HCT116 (cell line): ENCODE measurements around the gene HFE. TPM values are rescaled to one million over a fixed set of nuclear protein-coding genes. Genes with fewer than 3 reads are reported as not detected.

Experiments used
- ATAC-seq: fragments of 200-7000 bp; cut with Tn5 transposase; 2 replicates; pipeline ENCODE4 v1.9.1; 2020; ENCODE audit warnings: mild to moderate bottlenecking, moderate library complexity
- BruUV-seq: library from RNA; stranded (reverse); fragments of 400-500 nt; replicated peaks from 2 replicates; lab custom pipeline; 2021; lab: Mats Ljungman, UMichigan
- CTCF ChIA-PET: fragments of 300-600 bp; sonication (Branson Sonifier 250); formaldehyde crosslinking; loops from one replicate; lab custom pipeline; 2021; ENCODE audit warnings: antibody characterized with exemption; lab: Charles Lee
- POLR2A ChIA-PET: fragments of 300-600, 350-600 bp; sonication (Branson Sonifier 250); formaldehyde crosslinking; loops from one replicate; lab custom pipeline; 2021; ENCODE audit warnings: antibody characterized with exemption; lab: Charles Lee
- RAD21 ChIA-PET, 2 experiments: fragments of 300-600 bp; sonication (Branson Sonifier 250); formaldehyde crosslinking; loops; one replicate each; lab custom pipeline; 2023; ENCODE audit warnings: low total read pairs in 2 of 2; ENCODE audit not compliant: uncharacterized antibody in 2 of 2, unreplicated experiment in 2 of 2, low non-redundant PET in 1 of 2; lab: Charles Lee
- DNase-seq: peaks from one replicate; pipeline ENCODE4 v3.0.0-alpha.2; 2010; ENCODE audit warnings: low read depth, low spot score
- H2AFZ ChIP-seq: fragments of 200-600 bp; shearing (Covaris generic), sonication (generic); 2 replicates; pipeline ENCODE4 v1.6.1; 2017; ENCODE audit warnings: low read depth, mixed run types, mixed read lengths, antibody characterized with exemption, low read length; ENCODE audit not compliant: poor library complexity, severe bottlenecking
- H3K27ac ChIP-seq: 2 replicates; pipeline ENCODE4 v1.5.1; 2012; ENCODE audit warnings: low read depth, low read length
- H3K27me3 ChIP-seq: fragments of 200-600 bp; sonication (generic); 2 replicates; pipeline ENCODE4 v1.6.1; 2016; ENCODE audit warnings: mixed run types, low read length, mixed read lengths; ENCODE audit not compliant: insufficient read depth
- H3K36me3 ChIP-seq, 2 experiments: fragments of 200-500 bp in 1 of 2; fragments of 200-600 bp in 1 of 2; sonication (Bioruptor generic) in 1 of 2; sonication (generic) in 1 of 2; 2 replicates each; pipeline versions ENCODE4 v1.5.1 to v1.6.1; 2014 to 2016; ENCODE audit warnings: low read length in 2 of 2, inconsistent platforms in 1 of 2, mixed read lengths in 1 of 2, mixed run types in 1 of 2; ENCODE audit not compliant: insufficient read depth in 2 of 2, control insufficient read depth in 1 of 2
- H3K4me1 ChIP-seq, 2 experiments: fragments of 200-600 bp in 1 of 2; sonication (generic) in 1 of 2; 2 replicates each; pipeline versions ENCODE4 v1.5.1 to v1.6.1; 2012 to 2017; ENCODE audit warnings: low read length in 2 of 2, inconsistent platforms in 1 of 2, mild to moderate bottlenecking in 1 of 2, mixed read lengths in 1 of 2, mixed run types in 1 of 2, moderate library complexity in 1 of 2; ENCODE audit not compliant: insufficient read depth in 2 of 2, control insufficient read depth in 1 of 2
- H3K4me2 ChIP-seq: fragments of 200-600 bp; sonication (generic); 2 replicates; pipeline ENCODE4 v1.6.1; 2017; ENCODE audit warnings: mixed run types, low read length, mixed read lengths
- H3K4me3 ChIP-seq, 2 experiments: fragments of 200-600 bp in 1 of 2; sonication (generic) in 1 of 2; replicated peaks in 1 of 2; 2 replicates each; pipeline ENCODE4 v1.5.1; 2011 to 2016; ENCODE audit warnings: low read length in 2 of 2, control low read depth in 1 of 2, low read depth in 1 of 2, mild to moderate bottlenecking in 1 of 2, mixed read lengths in 1 of 2, mixed run types in 1 of 2
- H3K79me2 ChIP-seq: fragments of 200-600 bp; sonication (generic); 2 replicates; pipeline ENCODE4 v1.6.1; 2017; ENCODE audit warnings: mild to moderate bottlenecking, mixed run types, low read length, moderate library complexity, mixed read lengths; ENCODE audit not compliant: insufficient read depth
- H3K9ac ChIP-seq: fragments of 200-600 bp; sonication (generic); 2 replicates; pipeline ENCODE4 v1.6.1; 2016; ENCODE audit warnings: low read length, mixed read lengths
- H3K9me2 ChIP-seq: fragments of 200-600 bp; sonication (generic), shearing (Covaris generic); 2 replicates; pipeline ENCODE4 v1.6.1; 2017; ENCODE audit warnings: mixed run types, mild to moderate bottlenecking, moderate library complexity; ENCODE audit not compliant: insufficient read depth
- H3K9me3 ChIP-seq, 2 experiments: fragments of 200-500 bp in 1 of 2; fragments of 200-600 bp in 1 of 2; sonication (Bioruptor generic) in 1 of 2; sonication (generic) in 1 of 2; 2 replicates each; pipeline ENCODE4 v1.6.1; 2014 to 2017; ENCODE audit warnings: low read length in 2 of 2, mixed read lengths in 2 of 2, inconsistent platforms in 1 of 2, low read depth in 1 of 2, mild to moderate bottlenecking in 1 of 2, mixed run types in 1 of 2, moderate library complexity in 1 of 2; ENCODE audit not compliant: control insufficient read depth in 1 of 2, insufficient read depth in 1 of 2
- H4K20me1 ChIP-seq: fragments of 200-600 bp; sonication (generic), shearing (Covaris generic); 2 replicates; pipeline ENCODE4 v1.6.1; 2017; ENCODE audit warnings: mixed run types, mild to moderate bottlenecking, moderate library complexity; ENCODE audit not compliant: insufficient read depth
- ATF3 ChIP-seq: IDR thresholded peaks from 2 replicates; pipeline ENCODE4 v1.6.1; 2012
- CBX3 ChIP-seq: IDR thresholded peaks from 2 replicates; pipeline ENCODE4 v1.6.1; 2012; ENCODE audit warnings: low read depth
- CEBPB ChIP-seq: IDR thresholded peaks from 2 replicates; pipeline ENCODE4 v1.6.1; 2012; ENCODE audit warnings: low read depth
- ELF1 ChIP-seq: IDR thresholded peaks from 2 replicates; pipeline ENCODE4 v1.6.1; 2012; ENCODE audit warnings: low read depth, borderline replicate concordance
- FOSL1 ChIP-seq: IDR thresholded peaks from 2 replicates; pipeline ENCODE4 v1.6.1; 2012; ENCODE audit warnings: low read depth
- JUND ChIP-seq: IDR thresholded peaks from 2 replicates; pipeline ENCODE4 v1.6.1; 2012
- POLR2AphosphoS5 ChIP-seq: IDR thresholded peaks from 2 replicates; pipeline ENCODE4 v1.6.1; 2011; ENCODE audit warnings: mild to moderate bottlenecking, low read depth, low read length, moderate library complexity
- SIN3A ChIP-seq: IDR thresholded peaks from 2 replicates; pipeline ENCODE4 v1.6.1; 2012; ENCODE audit warnings: low read depth
- SP1 ChIP-seq: IDR thresholded peaks from 2 replicates; pipeline ENCODE4 v1.6.1; 2012; ENCODE audit warnings: low read depth
- SRF ChIP-seq: IDR thresholded peaks from 2 replicates; pipeline ENCODE4 v1.6.1; 2012; ENCODE audit warnings: low read depth
- intact Hi-C: fragments of 100-400 bp; cut with micrococcal nuclease; formaldehyde crosslinking; loops from 2 replicates; pipeline ENCODE4 v1.10.0; 2022
- total RNA-seq: library from RNA; stranded (reverse); gene quantifications from one replicate; pipeline ENCODE4 v1.2.1, GENCODE V29; 2021; ENCODE audit not compliant: unreplicated experiment

The HFE gene
- total RNA-seq, 1 experiment from 2014 or later: 9.8 TPM

- TF ChIP-seq CEBPB: no peak
- TF ChIP-seq CBX3: no peak
- no peak for TF ChIP-seq SIN3A
- no peak for TF ChIP-seq SP1
- no peak for TF ChIP-seq POLR2AphosphoS5
- TF ChIP-seq ELF1: no peak
- TF ChIP-seq SRF: no peak
- no peak for TF ChIP-seq ATF3
These were observed 33.5 kb downstream of the HFE start (continued) for GRCh38 chr6:26120807-26121140.

- RAD21 ChIA-PET: no interaction called here
- Histone ChIP-seq H3K9me3 (no peaks in the 10 kb centered on the region), H3K4me1 (peaks cover 44 to 61% of the 10 kb centered on the region in 2 experiments), H3K4me3 (no peak overlapping the region), H3K36me3 (no peaks in the 10 kb centered on the region; a peak in 1 of 4 replicates), H3K4me2 (peak overlapping the region; percentile 82), H3K27me3 (no peaks in the 10 kb centered on the region), H4K20me1 (no peaks in the 10 kb centered on the region), H3K9me2 (no peaks in the 10 kb centered on the region), H3K27ac (peak overlapping the region; percentile 99), H2AFZ (no peak overlapping the region), H3K9ac (peak overlapping the region; percentile 94), H3K79me2 (peaks cover 16% of the 10 kb centered on the region)
- POLR2A ChIA-PET: interaction anchor here (2.8 to 3.2 kb wide), 2 partner anchors 17 to 89 kb away, joined by 13 to 20 read pairs; a partner anchor contains a TSS
- peak; percentile 45 for DNase-seq
- CTCF ChIA-PET: no interaction called here
- no peak for TF ChIP-seq SIN3A
- TF ChIP-seq FOSL1: peak; percentile 55
- peak; percentile 32; the same call in 1 of the 2 replicates for TF ChIP-seq JUND
- peak; percentile 38 for TF ChIP-seq SP1
- no peak for TF ChIP-seq ATF3
- TF ChIP-seq, all 23 proteins: peak for 3
- no TSS peak for BruUV-seq
- intact Hi-C loops: loop anchor here (1.0 to 2.0 kb wide), 2 partner anchors 18 to 95 kb away; a partner anchor contains a TSS
- no peak for ATAC-seq
These were observed 34.1 kb downstream of the HFE start for GRCh38 chr6:26121141-26122004.
